ENCODE data around the gene UBE2G1.

DNA sequence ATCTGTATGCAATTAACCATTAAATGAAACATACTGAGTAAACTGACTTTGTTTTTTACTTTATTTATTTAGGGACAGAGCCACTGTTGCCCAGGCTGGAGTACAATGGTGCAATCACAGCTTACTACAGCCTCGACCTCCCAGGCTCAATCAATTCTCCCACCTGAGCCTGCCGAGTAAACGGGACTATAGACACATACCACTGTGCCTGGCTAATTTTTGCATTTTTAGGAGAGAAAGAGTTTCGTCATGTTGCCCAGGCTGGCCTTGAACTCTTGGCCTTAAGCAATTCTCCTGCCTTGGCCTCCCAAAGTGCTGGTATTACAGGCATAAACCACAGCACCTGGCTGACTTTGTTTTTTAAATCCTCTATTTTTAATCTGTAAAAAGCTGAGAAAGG is 145.3 kb downstream of the UBE2G1 start:
- TF ChIP-seq, protein P1, sequence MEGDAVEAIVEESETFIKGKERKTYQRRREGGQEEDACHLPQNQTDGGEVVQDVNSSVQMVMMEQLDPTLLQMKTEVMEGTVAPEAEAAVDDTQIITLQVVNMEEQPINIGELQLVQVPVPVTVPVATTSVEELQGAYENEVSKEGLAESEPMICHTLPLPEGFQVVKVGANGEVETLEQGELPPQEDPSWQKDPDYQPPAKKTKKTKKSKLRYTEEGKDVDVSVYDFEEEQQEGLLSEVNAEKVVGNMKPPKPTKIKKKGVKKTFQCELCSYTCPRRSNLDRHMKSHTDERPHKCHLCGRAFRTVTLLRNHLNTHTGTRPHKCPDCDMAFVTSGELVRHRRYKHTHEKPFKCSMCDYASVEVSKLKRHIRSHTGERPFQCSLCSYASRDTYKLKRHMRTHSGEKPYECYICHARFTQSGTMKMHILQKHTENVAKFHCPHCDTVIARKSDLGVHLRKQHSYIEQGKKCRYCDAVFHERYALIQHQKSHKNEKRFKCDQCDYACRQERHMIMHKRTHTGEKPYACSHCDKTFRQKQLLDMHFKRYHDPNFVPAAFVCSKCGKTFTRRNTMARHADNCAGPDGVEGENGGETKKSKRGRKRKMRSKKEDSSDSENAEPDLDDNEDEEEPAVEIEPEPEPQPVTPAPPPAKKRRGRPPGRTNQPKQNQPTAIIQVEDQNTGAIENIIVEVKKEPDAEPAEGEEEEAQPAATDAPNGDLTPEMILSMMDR (IDR thresholded peaks at IDR 0.05; ENCODE audit: control extremely low read depth in 1 of 3, insufficient read depth in 1 of 3, low read depth in 1 of 3, low read length in 3 of 3): no peak
- TF ChIP-seq RBBP5 (IDR thresholded peaks at IDR 0.05; ENCODE audit: borderline replicate concordance, low read depth, low read length): no peak
- no peak for TF ChIP-seq CBX5 (IDR thresholded peaks at IDR 0.05; ENCODE audit: low read depth, low read length)
- no peak for TF ChIP-seq TAF1 (IDR thresholded peaks at IDR 0.05; ENCODE audit: low read depth, low read length)
- no peak for TF ChIP-seq CHD2 (IDR thresholded peaks at IDR 0.05; ENCODE audit: low read length)
- no peak for TF ChIP-seq RFX5 (IDR thresholded peaks at IDR 0.05; ENCODE audit: borderline replicate concordance, low read depth, low read length)
- no peak for TF ChIP-seq EP300 (IDR thresholded peaks at IDR 0.05; ENCODE audit: borderline replicate concordance in 1 of 2, low read depth in 2 of 2, low read length in 2 of 2)

All from H1 (cell line).